GM21381 (cell line): ENCODE measurements around the gene MBL2.

Source experiments
- ATAC-seq: cut with Tn5 transposase; IDR thresholded peaks from one replicate; pipeline ENCODE4 v1.9.1; 2021; ENCODE audit warnings: mild to moderate bottlenecking, moderate library complexity; ENCODE audit not compliant: unreplicated experiment

The MBL2 gene

GRCh38 chr10:52740913-52741675, 31.5 kb downstream of the MBL2 start:
- peak; percentile 60 for ATAC-seq

DNA sequence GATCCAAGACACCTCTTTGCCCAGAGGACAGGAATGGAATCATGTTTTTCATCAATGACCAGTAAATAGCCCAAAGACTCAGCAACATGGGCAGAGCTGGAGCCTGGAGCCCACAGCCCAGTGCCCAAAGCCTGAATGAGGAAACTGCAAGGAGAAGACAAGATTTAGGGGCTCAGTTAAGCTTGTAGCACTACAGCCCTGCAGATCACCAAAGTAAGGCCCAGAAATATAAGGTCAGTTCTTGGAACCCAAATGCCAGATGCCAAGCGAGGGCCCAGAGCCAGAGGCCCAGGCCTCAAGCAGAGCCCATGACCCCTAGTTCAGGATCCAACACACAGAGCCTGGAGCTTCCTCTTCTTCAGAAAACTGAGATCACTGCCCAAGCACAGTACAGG, 32.4 kb downstream of the MBL2 start:
- no peak for ATAC-seq

DNA sequence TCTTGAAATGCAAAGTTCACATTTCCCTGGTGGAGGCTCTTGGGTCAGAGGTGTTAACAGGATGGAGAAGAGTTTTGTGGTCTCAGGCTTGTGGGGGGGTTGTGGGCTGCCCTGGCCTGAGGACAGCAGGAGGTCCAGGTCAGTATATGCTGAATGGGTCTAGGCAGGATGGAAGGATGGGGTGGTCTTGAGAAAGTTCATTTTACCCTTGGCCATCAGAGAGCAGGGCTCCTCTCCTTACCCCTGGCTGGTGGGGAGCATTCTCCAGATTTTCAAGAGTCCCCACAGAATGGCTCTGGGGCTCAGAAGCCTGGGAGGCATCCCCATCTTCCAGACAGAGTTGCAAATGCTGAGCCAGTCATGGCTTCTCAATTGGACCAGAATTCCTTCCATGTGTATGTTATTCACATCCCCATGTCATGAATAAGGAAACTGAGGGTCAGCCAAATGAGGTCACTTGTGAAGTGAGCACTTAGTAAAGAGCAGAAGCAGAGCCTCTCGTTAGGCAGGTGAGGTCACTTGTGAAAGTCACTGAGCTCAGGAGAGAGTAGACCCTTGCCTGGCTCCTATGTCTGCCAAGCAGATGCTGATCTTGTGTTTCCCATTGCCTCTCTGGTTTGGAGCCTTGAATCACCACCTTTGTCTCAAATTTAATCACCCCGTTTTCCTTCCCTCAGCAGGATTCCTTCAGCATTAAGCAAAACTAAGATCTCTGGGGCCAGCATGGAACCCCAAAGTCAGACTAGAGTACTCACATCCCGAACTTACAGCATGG, 33.0 kb downstream of the MBL2 start:
- ATAC-seq = no peak

DNA sequence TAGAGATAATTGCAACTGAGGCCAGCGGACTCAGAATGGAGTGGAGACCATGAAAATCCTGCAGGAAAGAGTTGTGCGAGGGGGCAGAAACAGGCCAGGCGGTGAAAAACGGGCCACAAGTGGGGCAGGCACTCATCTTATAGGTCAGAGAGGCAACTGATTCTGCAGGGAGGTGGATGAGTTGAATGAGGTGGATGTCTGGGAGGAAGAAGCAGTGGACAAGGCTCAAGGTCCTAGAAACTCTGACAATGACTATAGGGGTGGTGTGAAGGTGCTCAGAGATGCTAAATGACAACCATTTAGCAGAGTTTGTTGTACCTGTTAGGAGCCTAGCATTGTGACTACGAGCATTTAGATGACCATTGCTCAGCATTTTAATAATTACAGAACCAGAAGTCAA, 33.6 kb downstream of the MBL2 start:
- ATAC-seq = no peak

DNA sequence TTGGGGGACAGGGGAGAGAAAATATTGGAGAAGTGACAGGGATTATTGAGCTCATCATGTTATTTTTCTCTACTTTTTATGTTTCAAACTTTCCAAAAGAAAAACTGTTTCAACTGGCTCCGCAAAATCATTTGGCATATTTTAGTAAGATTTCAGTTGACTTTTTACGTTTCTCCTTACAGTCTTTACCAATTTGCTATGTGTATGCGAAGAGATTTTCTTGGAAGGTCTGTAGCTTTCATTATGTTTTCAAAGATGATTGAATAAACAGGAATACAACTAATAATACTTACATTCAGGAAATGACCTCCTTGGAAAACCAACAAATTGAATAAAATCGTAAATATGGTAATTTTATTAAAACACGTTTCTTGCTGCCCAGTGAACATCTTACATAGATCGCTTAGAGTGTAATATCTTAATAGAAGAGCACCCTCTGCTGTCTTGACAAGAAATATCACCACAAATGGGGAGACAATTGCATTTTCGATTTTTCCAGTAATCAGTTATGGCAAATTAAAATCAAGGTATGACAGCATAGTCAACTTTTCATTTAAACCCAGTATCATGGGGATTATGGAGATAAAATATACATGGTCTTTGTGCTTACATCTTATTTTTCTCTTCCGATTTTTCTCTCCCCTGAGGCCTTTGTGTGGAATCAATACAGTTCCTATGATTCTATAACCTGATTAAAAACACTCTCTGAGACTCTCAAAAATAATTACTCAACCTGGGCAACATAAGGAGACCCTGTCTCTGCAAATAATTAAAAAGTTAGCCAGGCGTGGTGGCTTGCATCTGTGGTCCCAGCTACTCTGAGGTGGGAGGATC, 43.1 kb downstream of the MBL2 start:
- ATAC-seq = no peak

DNA sequence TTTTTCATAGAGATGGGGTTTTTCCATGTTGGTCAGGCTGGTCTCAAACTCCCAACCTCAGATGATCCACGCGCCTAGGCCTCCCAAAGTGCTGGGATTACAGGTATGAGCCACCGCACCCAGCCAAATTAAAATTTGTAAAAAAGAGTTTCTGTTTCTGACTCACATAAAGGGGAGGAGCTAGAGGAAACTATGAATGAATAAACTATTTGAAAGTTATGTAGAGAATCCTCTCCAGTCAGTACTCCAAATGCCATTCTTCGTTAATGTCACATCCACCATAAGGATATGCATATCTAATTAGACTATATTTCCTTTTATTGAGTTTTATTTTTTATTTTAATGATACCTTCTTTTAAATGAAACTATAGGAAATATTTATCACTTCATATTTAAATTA, 52.6 kb downstream of the MBL2 start:
- no peak for ATAC-seq
